Measurements from ENCODE around the gene LPIN1. TPM values are rescaled to one million over a fixed set of nuclear protein-coding genes. Genes with fewer than 3 reads are reported as not detected.

LPIN1 gene
- total RNA-seq, 1 experiment from 2014 or later = 19.4 TPM

GRCh38 chr2:11768946-11769345, 22.5 kb downstream of the LPIN1 start:
- no peak for DNase-seq (ENCODE audit: low read depth in 1 of 2, low spot score in 2 of 2)

DNA sequence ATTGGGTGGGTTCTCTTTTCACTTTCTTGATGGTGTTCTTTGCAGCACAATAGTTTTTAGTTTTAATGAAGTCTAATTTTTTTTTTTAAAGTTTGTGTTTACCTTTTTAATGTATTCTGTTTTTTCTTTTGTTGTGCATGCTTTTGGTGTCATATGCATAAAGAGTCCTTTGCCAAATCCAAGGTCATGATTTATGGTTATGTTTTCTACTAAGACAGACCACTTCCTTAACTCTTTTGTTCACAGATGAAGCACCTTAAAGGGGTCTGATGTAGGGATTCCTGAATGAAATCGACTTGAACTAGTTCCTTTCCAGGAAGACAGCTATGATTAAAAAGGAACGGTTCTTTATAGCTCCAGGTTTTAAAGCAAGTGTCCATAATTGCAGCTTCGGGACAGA, 23.1 kb downstream of the LPIN1 start:
- H3K27ac ChIP-seq = no peak overlapping the region
- no peak for DNase-seq (ENCODE audit: low read depth in 1 of 2, low spot score in 2 of 2)
- no peak overlapping the region for H3K4me3 ChIP-seq
- H3K36me3 ChIP-seq = peaks cover 51% of the 10 kb centered on the region
- no peaks in the 10 kb centered on the region for H3K9me3 ChIP-seq (replicated peaks)
- no peaks in the 10 kb centered on the region for H3K27me3 ChIP-seq (replicated peaks)
- H3K4me1 ChIP-seq (replicated peaks) = peaks cover 10% of the 10 kb centered on the region

More at GRCh38 chr2:11768946-11769345, 22.5 kb downstream of the LPIN1 start:
- no peak overlapping the region for H3K27ac ChIP-seq
- H3K36me3 ChIP-seq = peaks cover 48% of the 10 kb centered on the region
- no peak overlapping the region for H3K4me3 ChIP-seq
- H3K4me1 ChIP-seq (replicated peaks) = peaks cover 4% of the 10 kb centered on the region
- H3K27me3 ChIP-seq (replicated peaks) = no peaks in the 10 kb centered on the region
- H3K9me3 ChIP-seq (replicated peaks) = no peaks in the 10 kb centered on the region

GRCh38 chr2:11770531-11771188, 24.2 kb downstream of the LPIN1 start:
- Histone ChIP-seq H3K36me3 (peaks cover 48% of the 10 kb centered on the region), H3K9me3 (replicated peaks) (no peaks in the 10 kb centered on the region), H3K4me1 (replicated peaks) (peaks cover 20% of the 10 kb centered on the region), H3K27ac (no peak overlapping the region), H3K4me3 (no peak overlapping the region), H3K27me3 (replicated peaks) (no peaks in the 10 kb centered on the region)
- peak in 1 of 2 experiments; percentile 13 for DNase-seq (ENCODE audit: low read depth in 1 of 2, low spot score in 2 of 2)

DNA sequence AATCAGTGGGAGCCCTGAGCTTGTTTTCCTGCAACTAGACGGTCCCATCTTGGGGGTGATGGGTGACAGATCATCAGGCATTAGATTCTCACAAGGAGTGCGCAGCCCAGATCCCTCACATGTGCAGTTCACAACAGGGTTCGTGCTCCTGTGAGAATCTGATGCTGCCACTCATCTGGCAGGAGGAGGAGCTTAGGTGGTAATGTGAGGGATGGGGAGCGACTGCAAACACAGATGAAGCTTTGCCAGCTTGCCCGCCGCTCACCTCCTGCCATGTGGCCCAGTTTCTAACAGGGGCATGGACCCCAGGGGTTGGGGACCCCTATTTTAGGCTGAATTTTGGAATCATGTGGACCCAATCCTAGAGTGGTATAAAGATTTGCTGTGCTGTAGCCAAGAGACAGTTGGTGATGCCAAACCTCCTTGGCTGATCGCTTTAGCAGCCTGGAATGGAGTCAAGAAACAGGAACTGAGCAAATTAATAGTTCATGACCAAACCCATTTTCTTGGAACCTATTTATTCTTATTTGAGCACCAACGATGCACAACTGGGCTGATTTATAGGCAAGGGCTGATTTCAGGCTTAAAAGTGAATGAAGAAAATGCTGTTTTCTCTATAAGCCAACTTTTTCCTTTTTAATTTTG, 25.7 kb downstream of the LPIN1 start:
- Histone ChIP-seq H3K9me3 (replicated peaks) (no peaks in the 10 kb centered on the region), H3K4me1 (replicated peaks) (peaks cover 20% of the 10 kb centered on the region), H3K36me3 (peaks cover 37% of the 10 kb centered on the region), H3K27me3 (replicated peaks) (no peaks in the 10 kb centered on the region), H3K27ac (no peak overlapping the region), H3K4me3 (no peak overlapping the region)
- DNase-seq (ENCODE audit: low read depth in 1 of 2, low spot score in 2 of 2) = peak in 1 of 2 experiments; percentile 24

DNA sequence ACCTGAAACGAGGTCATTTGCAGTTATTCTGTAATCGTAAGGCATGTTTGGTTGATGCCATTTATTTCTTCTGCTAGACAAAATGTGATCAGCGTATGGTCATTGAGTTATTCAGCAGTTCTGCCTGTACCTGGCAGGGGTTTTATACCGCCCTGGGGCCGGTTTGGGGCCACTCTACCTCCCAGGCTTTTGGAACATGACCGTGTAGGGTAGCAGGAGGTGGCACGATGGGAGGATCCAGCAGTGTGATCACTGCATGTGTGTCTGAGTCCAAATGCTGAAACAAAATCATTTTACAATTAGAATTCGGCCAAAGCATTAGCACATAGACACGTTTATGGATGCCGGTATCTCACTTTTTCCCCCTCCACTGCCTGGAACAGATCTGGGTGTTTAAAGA, 26.7 kb downstream of the LPIN1 start:
- peak in 1 of 2 experiments; percentile 38 for DNase-seq (ENCODE audit: low read depth in 1 of 2, low spot score in 2 of 2)
- H3K4me3 ChIP-seq = no peak overlapping the region
- peaks cover 33% of the 10 kb centered on the region for H3K36me3 ChIP-seq
- H3K27ac ChIP-seq = no peak overlapping the region
- no peaks in the 10 kb centered on the region for H3K9me3 ChIP-seq (replicated peaks)
- no peaks in the 10 kb centered on the region for H3K27me3 ChIP-seq (replicated peaks)
- peaks cover 20% of the 10 kb centered on the region for H3K4me1 ChIP-seq (replicated peaks)

GRCh38 chr2:11773747-11774525, 27.5 kb downstream of the LPIN1 start:
- Histone ChIP-seq H3K4me3 (no peak overlapping the region), H3K36me3 (peaks cover 29% of the 10 kb centered on the region), H3K27me3 (replicated peaks) (no peaks in the 10 kb centered on the region), H3K9me3 (replicated peaks) (no peaks in the 10 kb centered on the region), H3K27ac (peak overlapping the region; percentile 47), H3K4me1 (replicated peaks) (peaks cover 20% of the 10 kb centered on the region)
- DNase-seq (ENCODE audit: low read depth in 1 of 2, low spot score in 2 of 2) = peak in 1 of 2 experiments; percentile 56

GRCh38 chr2:11774600-11774999, 28.2 kb downstream of the LPIN1 start:
- H3K4me1 ChIP-seq (replicated peaks) = peaks cover 20% of the 10 kb centered on the region
- peaks cover 32% of the 10 kb centered on the region for H3K36me3 ChIP-seq
- H3K27ac ChIP-seq = peak overlapping the region; percentile 47
- DNase-seq (ENCODE audit: low read depth in 1 of 2, low spot score in 2 of 2) = no peak
- H3K4me3 ChIP-seq = no peak overlapping the region
- H3K27me3 ChIP-seq (replicated peaks) = no peaks in the 10 kb centered on the region
- H3K9me3 ChIP-seq (replicated peaks) = no peaks in the 10 kb centered on the region

GRCh38 chr2:11775384-11775783, 29.0 kb downstream of the LPIN1 start:
- no peaks in the 10 kb centered on the region for H3K27me3 ChIP-seq (replicated peaks)
- peak in 1 of 2 experiments; percentile 60 for DNase-seq (ENCODE audit: low read depth in 1 of 2, low spot score in 2 of 2)
- no peak overlapping the region for H3K4me3 ChIP-seq
- H3K27ac ChIP-seq = peak overlapping the region; percentile 47
- peaks cover 38% of the 10 kb centered on the region for H3K36me3 ChIP-seq
- no peaks in the 10 kb centered on the region for H3K9me3 ChIP-seq (replicated peaks)
- peaks cover 20% of the 10 kb centered on the region for H3K4me1 ChIP-seq (replicated peaks)

DNA sequence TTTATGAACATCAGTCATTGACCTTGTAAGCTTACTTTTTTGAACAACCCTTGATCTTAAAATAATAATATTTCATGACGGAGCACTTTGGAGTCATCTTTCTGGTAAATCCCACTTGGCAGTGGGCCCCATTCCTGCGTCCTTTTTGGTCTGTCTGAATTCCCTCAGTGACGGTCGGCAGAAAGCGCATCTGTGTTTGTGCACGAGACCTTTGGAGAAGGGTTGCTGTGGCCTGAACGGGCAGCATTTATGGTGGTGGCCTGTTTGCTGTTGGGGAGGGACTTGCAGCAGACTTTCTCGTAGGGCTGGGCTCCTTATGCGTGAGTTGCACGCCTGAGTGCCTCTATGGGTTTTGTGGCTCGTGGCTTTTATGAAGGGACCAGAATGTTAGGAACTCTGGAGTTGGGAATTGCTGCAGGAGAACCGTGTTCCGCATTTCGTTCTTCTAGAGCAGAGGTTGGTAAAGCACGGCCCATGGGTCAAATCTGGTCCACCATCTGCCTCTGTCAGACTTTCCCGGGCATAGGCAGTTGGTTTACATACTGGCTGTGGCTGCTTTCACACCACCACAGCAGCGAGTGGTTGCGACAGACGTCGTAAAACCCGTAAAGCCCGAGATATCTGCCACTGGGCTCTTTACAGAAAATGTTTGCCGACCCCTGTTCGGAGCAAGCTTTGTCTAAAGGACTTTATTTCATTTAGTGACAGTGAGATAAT, 30.8 kb downstream of the LPIN1 start:
- Histone ChIP-seq H3K4me1 (replicated peaks) (peaks cover 20% of the 10 kb centered on the region), H3K27ac (no peak overlapping the region), H3K4me3 (no peak overlapping the region), H3K27me3 (replicated peaks) (no peaks in the 10 kb centered on the region), H3K9me3 (replicated peaks) (no peaks in the 10 kb centered on the region), H3K36me3 (peaks cover 45% of the 10 kb centered on the region)
- DNase-seq (ENCODE audit: low read depth in 1 of 2, low spot score in 2 of 2) = no peak

- H3K27me3 ChIP-seq (replicated peaks) = no peaks in the 10 kb centered on the region
- H3K9me3 ChIP-seq (replicated peaks) = no peaks in the 10 kb centered on the region
- peaks cover 46% of the 10 kb centered on the region for H3K36me3 ChIP-seq
- peaks cover 20% of the 10 kb centered on the region for H3K4me1 ChIP-seq (replicated peaks)
- no peak overlapping the region for H3K4me3 ChIP-seq
- no peak for DNase-seq (ENCODE audit: low read depth in 1 of 2, low spot score in 2 of 2)
- H3K27ac ChIP-seq = no peak overlapping the region
Measured at GRCh38 chr2:11777886-11778415, 31.5 kb downstream of the LPIN1 start.

DNA sequence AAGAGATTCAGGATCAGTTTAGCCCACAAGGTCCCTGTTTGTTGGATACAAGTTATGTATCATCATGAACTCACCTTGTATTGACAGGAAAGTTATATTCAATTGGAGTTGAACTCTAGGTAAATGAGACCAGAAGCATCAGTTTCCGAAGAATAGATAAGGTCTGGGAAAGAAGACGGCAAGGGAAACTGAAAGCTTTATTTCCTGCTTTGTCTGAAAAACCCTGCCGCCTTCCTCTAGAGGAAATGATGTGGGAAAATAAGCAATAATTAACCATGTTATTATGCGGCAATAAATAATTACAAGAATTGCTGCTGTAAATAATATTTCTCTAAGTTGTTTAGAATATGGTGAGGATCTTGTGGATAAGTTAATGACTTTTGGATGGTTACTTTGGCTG, 32.0 kb downstream of the LPIN1 start:
- H3K4me1 ChIP-seq (replicated peaks) = peaks cover 20% of the 10 kb centered on the region
- H3K27ac ChIP-seq = no peak overlapping the region
- H3K27me3 ChIP-seq (replicated peaks) = no peaks in the 10 kb centered on the region
- H3K36me3 ChIP-seq = peaks cover 45% of the 10 kb centered on the region
- no peak for DNase-seq (ENCODE audit: low read depth in 1 of 2, low spot score in 2 of 2)
- H3K4me3 ChIP-seq = no peak overlapping the region
- no peaks in the 10 kb centered on the region for H3K9me3 ChIP-seq (replicated peaks)

GRCh38 chr2:11778923-11779757, 32.7 kb downstream of the LPIN1 start:
- peak; percentile 69 to 84 for DNase-seq (ENCODE audit: low read depth in 1 of 2, low spot score in 2 of 2)

More at GRCh38 chr2:11778923-11779757, 32.7 kb downstream of the LPIN1 start:
- Histone ChIP-seq H3K36me3 (peaks cover 43% of the 10 kb centered on the region), H3K27ac (no peak overlapping the region), H3K27me3 (replicated peaks) (no peaks in the 10 kb centered on the region), H3K9me3 (replicated peaks) (no peaks in the 10 kb centered on the region), H3K4me1 (replicated peaks) (peaks cover 14% of the 10 kb centered on the region), H3K4me3 (no peak overlapping the region)
